Heart left ventricle (tissue), 13 donors: ENCODE results near the gene B9D2.

Experiments
- POLR2A ChIP-seq, 2 donors: fragments of 450-650 bp; IDR thresholded peaks; one replicate each; pipeline ENCODE4 v1.6.1; 2017; ENCODE audit warnings: antibody characterized with exemption in 2 of 2, mild to moderate bottlenecking in 2 of 2, moderate library complexity in 2 of 2
- TF ChIP-seq, protein P1 (sequence below), 12 donors: fragments of 200-600 bp; sonication (generic) in 4 of 12; IDR thresholded peaks; one replicate each; pipeline versions ENCODE4 v1.5.0 to v1.8.0; 2018 to 2022; ENCODE audit warnings: antibody characterized with exemption in 12 of 12, mild to moderate bottlenecking in 5 of 12
- donor health status: ischemic (EF 13 %, LVEDD 7.1; RV severe dilation, severe dysfunction).
- donor health status: DM: no; HTN: yes; CAD: no.
- donor health status: DM: no; HTN: no; CAD: no.
- donor health status: ischemic (EF 25% LVEDD 6.9; RV normal size, moderate dysfunction).
- donor health status: ischemic (EF 25% LVEDD 5.7; RV mildly dilated, moderate dysfunction).
- donor health status: ischemic (EF 35%, LVEDD 5.7; RV mildly dilated, moderate dysfunction).
- donor health status: nonischemic (EF 11% LVEDD 7.7; RV severe dilation, severe dysfunction).
- donor health status: DM: yes; HTN: yes; CAD: no.
- donor health status: PGD.
- donor health status: ischemic (EF 29% LVEDD 5.4; RV normal size, mild dysfunction).
- donor health status: nonischemic (EF 23%, LVEDD 6.1; RV moderate dilation, normal function).

GRCh38 chr19:41309180-41310032 is 54.5 kb downstream of the B9D2 start:
- TF ChIP-seq, protein P1, sequence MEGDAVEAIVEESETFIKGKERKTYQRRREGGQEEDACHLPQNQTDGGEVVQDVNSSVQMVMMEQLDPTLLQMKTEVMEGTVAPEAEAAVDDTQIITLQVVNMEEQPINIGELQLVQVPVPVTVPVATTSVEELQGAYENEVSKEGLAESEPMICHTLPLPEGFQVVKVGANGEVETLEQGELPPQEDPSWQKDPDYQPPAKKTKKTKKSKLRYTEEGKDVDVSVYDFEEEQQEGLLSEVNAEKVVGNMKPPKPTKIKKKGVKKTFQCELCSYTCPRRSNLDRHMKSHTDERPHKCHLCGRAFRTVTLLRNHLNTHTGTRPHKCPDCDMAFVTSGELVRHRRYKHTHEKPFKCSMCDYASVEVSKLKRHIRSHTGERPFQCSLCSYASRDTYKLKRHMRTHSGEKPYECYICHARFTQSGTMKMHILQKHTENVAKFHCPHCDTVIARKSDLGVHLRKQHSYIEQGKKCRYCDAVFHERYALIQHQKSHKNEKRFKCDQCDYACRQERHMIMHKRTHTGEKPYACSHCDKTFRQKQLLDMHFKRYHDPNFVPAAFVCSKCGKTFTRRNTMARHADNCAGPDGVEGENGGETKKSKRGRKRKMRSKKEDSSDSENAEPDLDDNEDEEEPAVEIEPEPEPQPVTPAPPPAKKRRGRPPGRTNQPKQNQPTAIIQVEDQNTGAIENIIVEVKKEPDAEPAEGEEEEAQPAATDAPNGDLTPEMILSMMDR (IDR thresholded peaks at IDR 0.05), result no peak
- no peak for TF ChIP-seq POLR2A (IDR thresholded peaks at IDR 0.05)
